Neuron (in vitro differentiated cells): ENCODE measurements around the gene NKX1-1.
"Not testable (repeated sequence)": the region's sequence is repeated elsewhere in the genome, so short reads cannot be mapped to it uniquely, and the experiment has no call there.

Experiments
- H2AFZ ChIP-seq: one replicate; pipeline ENCODE4 v1.6.1; 2013; ENCODE audit warnings: low read depth, mild to moderate bottlenecking, inconsistent platforms, low read length, moderate library complexity
- H3K27me3 ChIP-seq: one replicate; pipeline ENCODE4 v1.6.1; 2013; ENCODE audit warnings: low read length; ENCODE audit not compliant: insufficient read depth
- H3K36me3 ChIP-seq: one replicate; pipeline ENCODE4 v1.6.1; 2013; ENCODE audit warnings: low read length; ENCODE audit not compliant: insufficient read depth
- H3K4me1 ChIP-seq: one replicate; pipeline ENCODE4 v1.6.1; 2013; ENCODE audit warnings: low read length; ENCODE audit not compliant: insufficient read depth
- H3K4me3 ChIP-seq: 2 replicates; pipeline ENCODE4 v1.5.1; 2013; ENCODE audit warnings: mild to moderate bottlenecking, low read length, moderate library complexity
- H3K9me3 ChIP-seq: one replicate; pipeline ENCODE4 v1.6.1; 2013; ENCODE audit warnings: low read length

NKX1-1 gene

GRCh38 chr4:1395941-1396805 lies 10.1 kb downstream of the NKX1-1 start:
- Histone ChIP-seq H3K4me3 (no peak overlapping the region), H3K36me3 (no peaks in the 10 kb centered on the region), H3K27me3 (peaks cover 2% of the 10 kb centered on the region), H3K4me1 (no peaks in the 10 kb centered on the region), H3K9me3 (peaks cover 33% of the 10 kb centered on the region), H2AFZ (no peak overlapping the region)

DNA sequence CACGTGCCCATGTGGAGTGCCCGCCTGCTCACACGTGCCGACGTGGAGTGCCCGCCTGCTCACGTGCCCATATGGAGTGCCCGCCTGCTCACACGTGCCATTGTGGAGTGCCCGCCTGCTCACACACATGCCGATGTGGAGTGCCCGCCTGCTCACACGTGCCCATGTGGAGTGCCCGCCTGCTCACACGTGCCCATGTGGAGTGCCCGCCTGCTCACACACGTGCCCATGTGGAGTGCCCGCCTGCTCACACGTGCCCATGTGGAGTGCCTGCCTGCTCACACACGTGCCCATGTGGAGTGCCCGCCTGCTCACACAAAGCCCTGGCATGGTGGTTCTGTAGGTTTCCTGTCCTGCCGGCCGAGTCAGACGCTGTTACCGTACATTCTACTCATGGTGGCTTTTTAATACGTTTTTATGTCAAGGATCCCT lies 10.8 kb downstream of the NKX1-1 start:
- H3K9me3 ChIP-seq: peaks cover 31% of the 10 kb centered on the region
- not testable (repeated sequence) for H3K4me3 ChIP-seq, H2AFZ ChIP-seq, H3K27me3 ChIP-seq, H3K4me1 ChIP-seq, H3K36me3 ChIP-seq

DNA sequence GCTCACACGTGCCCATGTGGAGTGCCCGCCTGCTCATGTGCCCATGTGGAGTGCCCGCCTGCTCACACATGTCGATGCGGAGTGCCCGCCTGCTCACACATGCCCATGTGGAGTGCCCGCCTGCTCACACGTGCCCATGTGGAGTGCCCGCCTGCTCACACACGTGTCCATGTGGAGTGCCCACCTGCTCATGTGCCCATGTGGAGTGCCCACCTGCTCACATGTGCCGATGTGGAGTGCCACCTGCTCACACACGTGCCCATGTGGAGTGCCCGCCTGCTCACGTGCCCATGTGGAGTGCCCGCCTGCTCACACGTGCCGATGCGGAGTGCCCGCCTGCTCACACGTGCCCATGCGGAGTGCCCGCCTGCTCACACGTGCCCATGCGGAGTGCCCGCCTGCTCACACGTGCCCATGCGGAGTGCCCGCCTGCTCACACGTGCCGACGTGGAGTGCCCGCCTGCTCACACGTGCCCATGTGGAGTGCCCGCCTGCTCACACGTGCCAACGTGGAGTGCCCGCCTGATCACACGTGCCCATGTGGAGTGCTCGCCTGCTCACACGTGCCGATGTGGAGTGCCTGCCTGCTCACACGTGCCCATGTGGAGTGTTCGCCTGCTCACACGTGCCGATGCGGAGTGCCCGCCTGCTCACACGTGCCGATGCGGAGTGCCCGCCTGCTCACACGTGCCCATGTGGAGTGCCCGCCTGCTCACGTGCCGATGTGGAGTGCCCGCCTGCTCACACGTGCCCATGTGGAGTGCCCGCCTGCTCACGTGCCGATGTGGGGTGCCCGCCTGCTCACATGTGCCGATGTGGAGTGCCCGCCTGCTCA lies 11.5 kb downstream of the NKX1-1 start:
- not testable (repeated sequence) for H3K27me3 ChIP-seq, H3K4me1 ChIP-seq, H3K36me3 ChIP-seq, H2AFZ ChIP-seq, H3K4me3 ChIP-seq
- peaks cover 27% of the 10 kb centered on the region for H3K9me3 ChIP-seq

GRCh38 chr4:1393866-1394265 lies 12.4 kb downstream of the NKX1-1 start:
- Histone ChIP-seq H3K36me3 (no peaks in the 10 kb centered on the region), H2AFZ (no peak overlapping the region), H3K4me3 (no peak overlapping the region), H3K27me3 (no peaks in the 10 kb centered on the region), H3K9me3 (peaks cover 26% of the 10 kb centered on the region), H3K4me1 (no peaks in the 10 kb centered on the region)

GRCh38 chr4:1393363-1393762 lies 12.9 kb downstream of the NKX1-1 start:
- not testable (repeated sequence) for H3K4me3 ChIP-seq, H3K36me3 ChIP-seq, H3K4me1 ChIP-seq, H2AFZ ChIP-seq, H3K27me3 ChIP-seq
- H3K9me3 ChIP-seq: peaks cover 23% of the 10 kb centered on the region

GRCh38 chr4:1385373-1386340 lies 20.6 kb downstream of the NKX1-1 start:
- Histone ChIP-seq H3K4me1 (no peaks in the 10 kb centered on the region), H3K4me3 (no peak overlapping the region), H3K36me3 (peaks cover 16% of the 10 kb centered on the region), H3K9me3 (peaks cover 8% of the 10 kb centered on the region), H2AFZ (no peak overlapping the region), H3K27me3 (no peaks in the 10 kb centered on the region)

- peaks cover 16% of the 10 kb centered on the region for H3K36me3 ChIP-seq
- H3K27me3 ChIP-seq: no peaks in the 10 kb centered on the region
- no peak overlapping the region for H3K4me3 ChIP-seq
- H3K4me1 ChIP-seq: no peaks in the 10 kb centered on the region
- H2AFZ ChIP-seq: no peak overlapping the region
- H3K9me3 ChIP-seq: peaks cover 8% of the 10 kb centered on the region
Measured at GRCh38 chr4:1384675-1385372, 21.4 kb downstream of the NKX1-1 start.

DNA sequence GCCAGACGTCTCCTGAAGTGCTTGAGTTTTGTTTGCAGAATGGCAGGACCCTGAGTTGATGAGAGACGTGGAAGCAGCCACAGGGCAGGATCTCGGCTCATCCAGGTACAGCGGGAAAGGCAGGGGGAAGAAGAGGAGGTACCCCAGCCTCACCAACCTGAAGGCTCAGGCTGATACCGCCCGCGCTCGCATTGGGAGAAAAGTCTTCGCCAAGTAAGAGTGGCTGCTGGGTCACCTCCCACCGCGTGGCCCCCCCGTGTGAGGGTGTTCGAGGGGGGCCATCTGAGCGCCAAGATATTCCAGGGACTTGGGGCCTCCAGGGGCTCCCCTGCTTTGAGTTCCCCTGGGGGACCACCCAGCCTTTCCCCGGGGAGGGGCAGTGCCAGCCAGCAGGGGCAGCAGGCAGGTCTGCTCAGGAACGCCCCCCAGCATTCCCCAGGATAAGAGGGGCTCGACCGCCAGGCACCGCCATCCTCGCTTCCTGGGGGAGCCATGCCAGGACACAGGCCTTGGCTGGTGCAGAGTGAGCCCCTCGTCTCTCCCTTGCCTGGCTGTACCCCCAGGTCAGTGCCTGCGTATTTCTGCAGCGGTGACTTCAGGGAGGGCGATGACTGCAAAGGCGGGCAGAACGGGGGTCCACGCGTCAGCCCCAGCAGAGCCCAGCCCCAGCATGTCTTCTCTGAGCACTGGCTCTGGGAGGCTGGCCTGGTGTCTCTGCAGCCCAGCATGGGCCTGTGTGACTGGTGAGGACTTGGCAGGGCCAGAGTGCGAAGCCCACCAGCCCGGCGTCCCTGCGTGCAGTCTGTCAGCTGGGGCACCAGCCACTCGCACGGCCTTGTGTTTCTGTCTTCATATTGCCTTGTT lies 22.3 kb downstream of the NKX1-1 start:
- peaks cover 6% of the 10 kb centered on the region for H3K9me3 ChIP-seq

DNA sequence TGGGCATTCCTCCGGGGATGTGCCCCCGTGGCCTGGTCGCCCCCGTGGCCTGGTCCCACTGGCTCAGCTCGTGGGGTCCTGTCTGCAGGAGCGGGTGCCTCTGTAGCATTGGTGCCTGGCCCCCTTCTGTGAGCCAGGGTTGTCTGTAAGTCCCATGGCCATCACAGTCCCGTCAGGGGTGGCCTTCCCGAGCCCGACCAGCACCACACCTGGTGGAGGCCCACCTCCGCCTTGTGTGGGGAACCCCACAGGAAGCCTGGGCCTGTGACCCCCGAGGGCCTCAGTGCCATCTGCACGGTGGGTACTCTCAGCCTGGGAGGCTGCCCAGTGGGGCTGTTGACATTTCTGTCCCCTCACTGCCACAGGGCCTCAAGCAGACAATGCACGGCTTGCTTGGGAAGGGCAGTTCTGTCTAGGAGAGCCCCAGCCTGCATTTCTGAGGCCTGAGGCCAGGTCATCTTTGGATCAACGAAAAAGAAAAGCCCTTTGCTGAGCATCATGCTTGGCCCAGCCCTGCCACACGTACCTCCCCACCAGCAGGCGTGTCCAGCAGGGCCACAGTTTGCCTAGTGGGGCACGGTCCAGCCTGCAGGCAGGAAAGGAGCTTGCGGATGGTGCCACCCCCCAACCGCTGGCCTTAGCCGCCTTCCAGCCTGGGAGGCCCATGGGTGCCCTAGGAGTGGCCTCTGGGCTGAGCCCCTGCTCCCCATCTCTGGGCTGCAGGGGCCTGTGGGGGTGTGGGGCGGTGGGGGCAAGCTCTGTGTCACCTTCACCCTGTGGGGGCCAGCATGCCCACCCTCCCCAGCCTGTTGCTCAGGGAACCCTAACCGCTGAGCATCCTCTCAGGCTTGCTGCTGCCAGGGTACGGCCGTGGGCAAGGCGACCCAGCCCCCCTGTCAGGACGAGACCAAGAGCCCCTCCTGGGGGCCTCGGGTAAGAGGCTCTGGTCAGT lies 23.2 kb downstream of the NKX1-1 start:
- Histone ChIP-seq H3K4me3 (no peak overlapping the region), H3K4me1 (no peaks in the 10 kb centered on the region), H3K36me3 (peaks cover 16% of the 10 kb centered on the region), H2AFZ (no peak overlapping the region), H3K9me3 (peaks cover 6% of the 10 kb centered on the region), H3K27me3 (no peaks in the 10 kb centered on the region)

More for the DNA sequence above, 22.3 kb downstream of the NKX1-1 start:
- Histone ChIP-seq H3K4me3 (no peak overlapping the region), H3K4me1 (no peaks in the 10 kb centered on the region), H2AFZ (no peak overlapping the region), H3K36me3 (peaks cover 16% of the 10 kb centered on the region), H3K27me3 (no peaks in the 10 kb centered on the region)

GRCh38 chr4:1381944-1382541 lies 24.2 kb downstream of the NKX1-1 start:
- Histone ChIP-seq H3K4me1 (no peaks in the 10 kb centered on the region), H3K27me3 (no peaks in the 10 kb centered on the region), H2AFZ (no peak overlapping the region), H3K4me3 (no peak overlapping the region), H3K9me3 (peaks cover 6% of the 10 kb centered on the region), H3K36me3 (peaks cover 16% of the 10 kb centered on the region)
